Erythroblast (primary cell): ENCODE data around the gene NMNAT2.

Experiments used
- GATA1 ChIP-seq: IDR thresholded peaks from 2 replicates; pipeline ENCODE4 v1.6.1; 2011; ENCODE audit warnings: low read depth, mild to moderate bottlenecking, control low read depth, low read length, moderate library complexity
- POLR2A ChIP-seq: IDR thresholded peaks from 2 replicates; pipeline ENCODE4 v1.6.1; 2011; ENCODE audit warnings: mild to moderate bottlenecking, low read length

DNA sequence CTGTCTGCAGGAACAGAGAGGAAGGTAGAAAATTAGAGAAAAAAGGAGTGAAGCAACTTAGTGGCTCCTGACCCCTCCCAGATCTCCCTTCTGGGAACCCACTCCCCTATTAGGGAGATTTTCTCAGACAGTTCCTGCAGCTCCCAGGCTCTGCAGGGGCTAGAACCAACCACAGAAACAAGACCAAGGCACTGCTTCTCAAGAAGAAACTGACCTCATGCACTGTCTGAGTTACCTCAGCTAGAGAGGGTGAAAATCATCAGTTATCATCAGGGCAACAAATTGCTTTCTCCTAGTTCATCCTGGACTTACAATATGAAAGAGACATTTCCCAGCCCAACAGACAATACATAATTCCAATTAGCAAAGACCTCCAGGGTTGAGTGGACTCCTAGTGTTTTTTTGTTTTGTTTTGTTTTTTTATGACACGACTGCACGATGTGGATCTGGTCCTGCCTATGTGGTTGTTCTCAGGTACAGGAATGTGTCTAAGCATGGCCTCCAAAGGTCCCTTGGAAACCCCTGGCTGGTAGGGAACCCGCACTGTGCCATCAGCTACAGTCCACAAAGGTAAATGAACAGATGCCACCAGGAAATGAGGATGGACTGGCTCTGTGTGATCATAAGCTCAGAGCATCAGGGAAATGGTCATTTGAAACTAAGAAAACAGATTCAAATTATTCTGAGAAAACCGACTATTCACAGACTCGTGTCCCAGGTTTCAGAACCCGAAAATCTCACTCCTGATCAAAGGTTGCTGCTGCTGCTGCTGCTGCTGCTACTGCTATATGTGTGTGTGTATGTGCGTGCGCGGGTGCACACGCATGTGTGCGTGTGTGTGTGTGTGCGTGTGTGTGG lies 166.8 kb downstream of the NMNAT2 start:
- TF ChIP-seq POLR2A (no peak), GATA1 (no peak)
